HepG2 (cell line): ENCODE results near the gene PFKP. TPM values are rescaled to one million over a fixed set of nuclear protein-coding genes. Genes with fewer than 3 reads are reported as not detected.

Source experiments
- ATAC-seq: fragments of 200-7000 bp; cut with Tn5 transposase; 3 replicates; pipeline ENCODE4 v1.9.1; 2020; ENCODE audit warnings: mild to moderate bottlenecking, moderate library complexity
- BruUV-seq: library from RNA; stranded (reverse); fragments of 400-500 nt; replicated peaks from 2 replicates; lab custom pipeline; 2021; lab: Mats Ljungman, UMichigan
- CTCF ChIA-PET: fragments of 300-600 bp; formaldehyde crosslinking; extraction: SDS; loops from one replicate; lab custom pipeline; 2021; ENCODE audit warnings: low total read pairs, inconsistent platforms, low intra/inter-chr PET ratio; lab: Yijun Ruan, JAX
- POLR2A ChIA-PET: fragments of 350-600 bp; sonication (Branson Sonifier 250); formaldehyde crosslinking; loops from one replicate; lab custom pipeline; 2020; ENCODE audit warnings: antibody characterized with exemption, inconsistent platforms; lab: Yijun Ruan, JAX
- DNase-seq: peaks from one replicate; pipeline ENCODE4 v3.0.0-alpha.2; 2015; ENCODE audit warnings: low spot score
- FAIRE-seq: peaks from 3 replicates; lab custom pipeline; 2011; peaks lifted over from hg19 to GRCh38; lab: Jason Lieb, UNC
- H2AFZ ChIP-seq: one replicate; pipeline ENCODE4 v1.6.1; 2011; ENCODE audit warnings: low read length, inconsistent platforms
- H3K27ac ChIP-seq: fragments of 300-600 bp; 3 replicates; pipeline ENCODE4 v1.8.0; 2011; ENCODE audit warnings: mixed run types, mild to moderate bottlenecking, mixed read lengths, low read length, inconsistent platforms; ENCODE audit not compliant: insufficient read depth; ENCODE audit errors: extremely low read length
- H3K27me3 ChIP-seq, 2 experiments: fragments of 200-600 bp in 1 of 2; 2 replicates in 1 of 2; 3 replicates in 1 of 2; pipeline versions ENCODE4 v1.6.0 to v1.8.0; 2011; ENCODE audit warnings: low read length in 2 of 2, mild to moderate bottlenecking in 2 of 2, moderate library complexity in 2 of 2, inconsistent platforms in 1 of 2; ENCODE audit not compliant: insufficient read depth in 2 of 2, control insufficient read depth in 1 of 2
- H3K36me3 ChIP-seq, 2 experiments: fragments of 200-600 bp in 1 of 2; replicated peaks in 1 of 2; 2 replicates in 1 of 2; 3 replicates in 1 of 2; pipeline versions ENCODE4 v1.5.1 to v1.8.0; 2011; ENCODE audit warnings: low read length in 2 of 2, inconsistent platforms in 1 of 2; ENCODE audit not compliant: insufficient read depth in 2 of 2, control insufficient read depth in 1 of 2
- H3K4me1 ChIP-seq: 2 replicates; pipeline ENCODE4 v1.5.1; 2012; ENCODE audit warnings: low read length, inconsistent platforms; ENCODE audit not compliant: insufficient read depth
- H3K4me2 ChIP-seq: 2 replicates; pipeline ENCODE4 v1.6.0; 2011; ENCODE audit warnings: low read depth, low read length, inconsistent platforms
- H3K4me3 ChIP-seq, 3 experiments: fragments of 200-600 bp in 1 of 3; sonication (generic), shearing (Covaris generic) in 1 of 3; replicated peaks in 1 of 3; 2 replicates each; pipeline ENCODE4 v1.5.1; 2011 to 2016; ENCODE audit warnings: low read length in 3 of 3, inconsistent platforms in 2 of 3, low read depth in 2 of 3, mild to moderate bottlenecking in 2 of 3, control low read depth in 1 of 3, mixed read lengths in 1 of 3; ENCODE audit not compliant: insufficient read depth in 1 of 3
- H3K79me2 ChIP-seq: one replicate; pipeline ENCODE4 v1.6.1; 2011; ENCODE audit warnings: low read length, inconsistent platforms; ENCODE audit not compliant: insufficient read depth
- H3K9ac ChIP-seq: 2 replicates; pipeline ENCODE4 v1.6.0; 2011; ENCODE audit warnings: mild to moderate bottlenecking, low read depth, low read length, inconsistent platforms; ENCODE audit not compliant: insufficient read depth
- H3K9me3 ChIP-seq: 2 replicates; pipeline ENCODE4 v1.5.1; 2012; ENCODE audit warnings: mild to moderate bottlenecking, low read length
- H4K20me1 ChIP-seq: 2 replicates; pipeline ENCODE4 v1.6.0; 2011; ENCODE audit warnings: inconsistent platforms, mild to moderate bottlenecking, low read length, moderate library complexity; ENCODE audit not compliant: insufficient read depth
- ARHGAP35 ChIP-seq: sonication (generic); formaldehyde crosslinking; IDR thresholded peaks from 2 replicates; pipeline ENCODE4 v1.9.0; 2022; ENCODE audit warnings: mild to moderate bottlenecking, inconsistent platforms, moderate library complexity, missing genetic modification reagents, borderline replicate concordance
- BHLHE40 ChIP-seq: IDR thresholded peaks from 2 replicates; pipeline ENCODE4 v1.6.1; 2011; ENCODE audit warnings: low read length, improper control_type of control experiment
- KLF6 ChIP-seq: IDR thresholded peaks from 2 replicates; pipeline ENCODE4 v1.8.0; 2016; ENCODE audit warnings: missing biosample characterization, missing genetic modification reagents
- NCOA5 ChIP-seq: sonication (generic); formaldehyde crosslinking; IDR thresholded peaks from 2 replicates; pipeline ENCODE4 v1.4.0; 2020; ENCODE audit warnings: missing genetic modification reagents
- NR1H2 ChIP-seq: sonication (generic); formaldehyde crosslinking; IDR thresholded peaks from 2 replicates; pipeline ENCODE4 v1.8.1; 2022; ENCODE audit warnings: low read depth, missing genetic modification reagents, borderline replicate concordance
- SP1 ChIP-seq, 2 experiments: fragments of 450-650 bp in 1 of 2; sonication (generic) in 1 of 2; formaldehyde crosslinking in 1 of 2; IDR thresholded peaks; 2 replicates each; pipeline versions ENCODE4 v1.4.0 to v1.6.1; 2016 to 2020; ENCODE audit warnings: missing genetic modification reagents in 1 of 2
- ZNF160 ChIP-seq: sonication (generic); formaldehyde crosslinking; IDR thresholded peaks from 2 replicates; pipeline ENCODE4 v1.8.0; 2022; ENCODE audit warnings: mild to moderate bottlenecking, inconsistent platforms, missing genetic modification reagents
- ZNF350 ChIP-seq: sonication (generic); formaldehyde crosslinking; IDR thresholded peaks from 2 replicates; pipeline ENCODE4 v1.4.0; 2020; ENCODE audit warnings: mild to moderate bottlenecking, low read depth, missing genetic modification reagents, borderline replicate concordance
- ZNF557 ChIP-seq: sonication (generic); formaldehyde crosslinking; IDR thresholded peaks from 2 replicates; pipeline ENCODE4 v1.4.0; 2020; ENCODE audit warnings: missing genetic modification reagents
- ZNF629 ChIP-seq: sonication (generic); formaldehyde crosslinking; conservative IDR thresholded peaks from 2 replicates; pipeline ENCODE4 v1.5.0; 2020; ENCODE audit warnings: missing genetic modification reagents
- WGBS: methylation state at CpG from one replicate; pipeline ENCODE4 v1.1.6; 2017; ENCODE audit warnings: low lambda C conversion rate; 5-methylcytosine and 5-hydroxymethylcytosine counted together
- in situ Hi-C: cut with HindIII; loops from 2 replicates; pipeline ENCODE4 v1.10.0; 2017; ENCODE audit warnings: low pct_unique_long_range_greater_than_20kb; ENCODE audit not compliant: extremely low pct_ligation_motif_present
- intact Hi-C: fragments of 100-400 bp; cut with micrococcal nuclease; formaldehyde crosslinking; loops from one replicate; pipeline ENCODE4 v1.10.0; 2022; ENCODE audit not compliant: unreplicated experiment
- polyA plus RNA-seq, 8 experiments: library from polyadenylated mRNA; depleted of rRNA in 3 of 8; stranded (reverse) in 7 of 8; unstranded in 1 of 8; fragments of >200 nt; fragmentation: Illumina TruSeq in 4 of 8; extraction: Trizol in 4 of 8; gene quantifications; 2 replicates each; pipeline versions ENCODE4 v1.2.1 to v1.2.3, GENCODE V29; 2011 to 2016; ENCODE audit warnings: low read depth in 4 of 8, missing spikeins in 1 of 8, mixed read lengths in 1 of 8; ENCODE audit not compliant: insufficient read depth in 1 of 8
- total RNA-seq, 5 experiments: library from RNA; depleted of rRNA; stranded (reverse); fragments of >200 nt; fragmentation: Illumina TruSeq; extraction: Trizol; gene quantifications; 2 replicates each; pipeline ENCODE4 v1.2.3, GENCODE V29; 2016; ENCODE audit warnings: low read depth in 1 of 5
- TF ChIP-seq, protein P1 (sequence below): sonication (generic); formaldehyde crosslinking; IDR thresholded peaks from 2 replicates; pipeline ENCODE4 v1.4.0; 2020; ENCODE audit warnings: missing genetic modification reagents
- TF ChIP-seq, protein P2 (sequence below): sonication (generic); formaldehyde crosslinking; IDR thresholded peaks from 2 replicates; pipeline ENCODE4 v1.8.1; 2023; ENCODE audit warnings: mild to moderate bottlenecking, missing genetic modification reagents, borderline replicate concordance

PFKP gene
- total and polyA plus RNA-seq, 2 of the 13 experiments (the other 11 are each of a cell fraction or from before 2014, with no cell fraction given), result 0.80 to 2.4 TPM

- no peaks in the 10 kb centered on the region for H4K20me1 ChIP-seq
- peaks cover 0 to 13% of the 10 kb centered on the region in 2 experiments; a peak in 2 of 5 replicates for H3K27me3 ChIP-seq
- POLR2A ChIA-PET, result no interaction called here
- TF ChIP-seq, protein P1, sequence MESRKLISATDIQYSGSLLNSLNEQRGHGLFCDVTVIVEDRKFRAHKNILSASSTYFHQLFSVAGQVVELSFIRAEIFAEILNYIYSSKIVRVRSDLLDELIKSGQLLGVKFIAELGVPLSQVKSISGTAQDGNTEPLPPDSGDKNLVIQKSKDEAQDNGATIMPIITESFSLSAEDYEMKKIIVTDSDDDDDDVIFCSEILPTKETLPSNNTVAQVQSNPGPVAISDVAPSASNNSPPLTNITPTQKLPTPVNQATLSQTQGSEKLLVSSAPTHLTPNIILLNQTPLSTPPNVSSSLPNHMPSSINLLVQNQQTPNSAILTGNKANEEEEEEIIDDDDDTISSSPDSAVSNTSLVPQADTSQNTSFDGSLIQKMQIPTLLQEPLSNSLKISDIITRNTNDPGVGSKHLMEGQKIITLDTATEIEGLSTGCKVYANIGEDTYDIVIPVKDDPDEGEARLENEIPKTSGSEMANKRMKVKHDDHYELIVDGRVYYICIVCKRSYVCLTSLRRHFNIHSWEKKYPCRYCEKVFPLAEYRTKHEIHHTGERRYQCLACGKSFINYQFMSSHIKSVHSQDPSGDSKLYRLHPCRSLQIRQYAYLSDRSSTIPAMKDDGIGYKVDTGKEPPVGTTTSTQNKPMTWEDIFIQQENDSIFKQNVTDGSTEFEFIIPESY, result no peak
- TF ChIP-seq NCOA5 (CRISPR knock-in tag) (no peak), BHLHE40 (no peak), SP1 (IDR thresholded peaks at IDR 0.05) (no peak), SP1 (CRISPR knock-in tag; IDR thresholded peaks at IDR 0.05) (no peak), ARHGAP35 (no peak), ZNF350 (CRISPR knock-in tag) (no peak), ZNF160 (CRISPR knock-in tag) (no peak), ZNF557 (CRISPR knock-in tag) (no peak), NR1H2 (no peak), ZNF629 (no peak), KLF6 (CRISPR knock-in tag) (no peak)
- TF ChIP-seq, protein P2, sequence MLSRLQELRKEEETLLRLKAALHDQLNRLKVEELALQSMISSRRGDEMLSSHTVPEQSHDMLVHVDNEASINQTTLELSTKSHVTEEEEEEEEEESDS (CRISPR knock-in tag), result no peak
- FAIRE-seq (no peak), ATAC-seq (no peak), DNase-seq (no peak)
- H3K9me3 ChIP-seq, result no peaks in the 10 kb centered on the region
- no peak overlapping the region for H3K27ac ChIP-seq
- no TSS peak for BruUV-seq
- in situ Hi-C loops, result no loop called here
- H3K4me2 ChIP-seq, result no peak overlapping the region
- WGBS, result 13% methylated on average over 5 of the region's 5 CpGs
- H3K4me3 ChIP-seq, result no peak overlapping the region
- H2AFZ ChIP-seq, result no peak overlapping the region
- no peak overlapping the region for H3K9ac ChIP-seq
- no peaks in the 10 kb centered on the region for H3K4me1 ChIP-seq
- intact Hi-C loops, result no loop called here
- H3K36me3 ChIP-seq, result no peaks in the 10 kb centered on the region
- no peaks in the 10 kb centered on the region for H3K79me2 ChIP-seq
- CTCF ChIA-PET, result no interaction called here
Measured at GRCh38 chr10:3030765-3031164, 36.6 kb upstream of the PFKP start.
